Effector memory CD8-positive, alpha-beta T cell (primary cell): ENCODE results near the gene CRISPLD2.
"Not testable (repeated sequence)": the region's sequence is repeated elsewhere in the genome, so short reads cannot be mapped to it uniquely, and the experiment has no call there.

Experiments
- ATAC-seq: fragments of 150-1000 bp; cut with Tn5 transposase; replicated peaks from 2 replicates; pipeline ENCODE4 v1.10.0; 2021; ENCODE audit warnings: mild to moderate bottlenecking, moderate library complexity
- DNase-seq, 3 experiments: peaks; one replicate each; pipeline ENCODE4 v3.0.0; 2021
- H3K27ac Mint-ChIP-seq, 2 donors: one replicate each; pipeline ENCODE4 v1.8.0; 2022; ENCODE audit warnings: mild to moderate bottlenecking in 2 of 2, mixed read lengths in 2 of 2, moderate library complexity in 2 of 2
- H3K27me3 Mint-ChIP-seq, 2 donors: one replicate each; pipeline ENCODE4 v1.8.0; 2022; ENCODE audit warnings: mixed read lengths in 2 of 2
- H3K36me3 Mint-ChIP-seq: one replicate; pipeline ENCODE4 v1.8.0; 2022; ENCODE audit warnings: mild to moderate bottlenecking, moderate library complexity, mixed read lengths; ENCODE audit not compliant: insufficient read depth
- H3K4me1 Mint-ChIP-seq, 2 donors: one replicate each; pipeline ENCODE4 v1.8.0; 2022; ENCODE audit warnings: low read depth in 2 of 2, mixed read lengths in 2 of 2
- H3K4me3 Mint-ChIP-seq, 2 donors: one replicate each; pipeline ENCODE4 v1.8.0; 2022; ENCODE audit warnings: mild to moderate bottlenecking in 2 of 2, mixed read lengths in 2 of 2, moderate library complexity in 2 of 2
- H3K9me3 Mint-ChIP-seq, 2 donors: one replicate each; pipeline ENCODE4 v1.8.0; 2022; ENCODE audit warnings: mixed read lengths in 2 of 2

CRISPLD2 gene

GRCh38 chr16:84872971-84873370 lies 53.2 kb downstream of the CRISPLD2 start:
- H3K27me3 Mint-ChIP-seq, H3K36me3 Mint-ChIP-seq, ATAC-seq, H3K4me1 Mint-ChIP-seq, DNase-seq, H3K9me3 Mint-ChIP-seq, H3K4me3 Mint-ChIP-seq, H3K27ac Mint-ChIP-seq: not testable (repeated sequence)

DNA sequence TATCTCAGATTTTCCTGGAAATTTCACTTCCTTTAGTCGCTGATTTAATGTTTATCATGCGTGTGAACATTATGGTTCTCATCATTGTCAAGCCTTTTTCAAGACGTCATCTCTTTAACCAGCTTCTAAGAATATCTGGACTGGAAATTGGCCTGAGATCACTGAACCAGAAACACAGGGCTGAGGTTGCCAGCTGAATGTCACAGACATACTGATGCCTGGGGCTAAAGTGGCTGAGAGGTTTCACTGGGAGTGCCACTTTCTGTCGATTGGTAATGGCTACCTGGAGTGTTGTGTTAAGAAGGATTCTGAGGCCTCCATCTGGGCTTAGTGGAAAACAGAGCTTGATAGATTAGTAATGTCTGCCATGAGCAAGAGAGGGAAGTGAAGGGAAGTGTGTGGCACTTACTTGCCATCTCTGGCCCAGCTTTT lies 54.2 kb downstream of the CRISPLD2 start:
- H3K27me3 Mint-ChIP-seq = no peaks in the 10 kb centered on the region
- H3K9me3 Mint-ChIP-seq = no peaks in the 10 kb centered on the region
- H3K4me3 Mint-ChIP-seq = no peak overlapping the region
- ATAC-seq (no peak), DNase-seq (no peak)
- no peaks in the 10 kb centered on the region for H3K36me3 Mint-ChIP-seq
- no peak overlapping the region for H3K27ac Mint-ChIP-seq
- no peaks in the 10 kb centered on the region for H3K4me1 Mint-ChIP-seq

DNA sequence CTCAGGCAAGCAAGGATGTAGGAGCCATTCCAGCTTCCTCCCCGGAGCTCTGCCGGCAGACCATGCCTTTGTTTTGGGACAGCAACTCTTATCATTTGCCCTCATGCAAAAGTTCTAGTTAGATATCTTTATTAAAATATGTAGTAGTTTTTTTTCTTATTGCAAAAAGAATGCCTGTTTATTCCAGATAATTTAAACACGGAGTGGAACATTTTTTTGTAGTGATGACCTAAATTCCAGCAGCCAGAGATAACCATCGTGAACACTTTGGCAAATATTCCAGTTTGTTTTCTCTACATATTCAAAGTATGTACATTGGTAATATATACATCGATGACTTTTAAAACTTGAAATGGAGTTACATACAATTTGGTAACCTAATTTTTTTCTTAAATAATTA lies 54.8 kb downstream of the CRISPLD2 start:
- Mint-ChIP-seq H3K4me3 (no peak overlapping the region), H3K36me3 (no peaks in the 10 kb centered on the region), H3K9me3 (no peaks in the 10 kb centered on the region), H3K4me1 (no peaks in the 10 kb centered on the region), H3K27ac (no peak overlapping the region), H3K27me3 (peaks cover 2 to 4% of the 10 kb centered on the region in 2 donors)
- DNase-seq = no peak
- no peak for ATAC-seq

DNA sequence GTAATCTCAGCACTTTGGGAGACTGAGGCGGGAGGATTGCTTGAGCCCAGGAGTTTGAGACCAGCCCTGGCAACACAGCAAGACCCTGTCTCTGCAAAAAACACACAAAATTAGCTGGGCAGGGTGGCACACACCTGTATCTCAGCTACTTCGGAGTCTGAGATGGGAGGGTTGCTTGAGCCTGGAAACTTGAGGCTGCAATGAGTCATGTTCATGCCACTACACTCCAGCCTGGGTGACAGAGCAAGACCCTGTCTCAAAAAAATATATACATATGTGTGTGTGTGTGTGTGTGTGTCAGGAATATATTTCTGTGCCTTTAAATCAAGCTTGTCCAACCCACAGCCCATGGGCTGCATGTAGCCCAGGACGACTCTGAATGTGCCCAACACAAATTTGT lies 55.2 kb downstream of the CRISPLD2 start:
- ATAC-seq (no peak), DNase-seq (no peak)
- no peak overlapping the region for H3K27ac Mint-ChIP-seq
- H3K27me3 Mint-ChIP-seq = peaks cover 7 to 8% of the 10 kb centered on the region in 2 donors
- no peaks in the 10 kb centered on the region for H3K9me3 Mint-ChIP-seq
- H3K4me1 Mint-ChIP-seq = no peaks in the 10 kb centered on the region
- H3K36me3 Mint-ChIP-seq = no peaks in the 10 kb centered on the region
- no peak overlapping the region for H3K4me3 Mint-ChIP-seq

DNA sequence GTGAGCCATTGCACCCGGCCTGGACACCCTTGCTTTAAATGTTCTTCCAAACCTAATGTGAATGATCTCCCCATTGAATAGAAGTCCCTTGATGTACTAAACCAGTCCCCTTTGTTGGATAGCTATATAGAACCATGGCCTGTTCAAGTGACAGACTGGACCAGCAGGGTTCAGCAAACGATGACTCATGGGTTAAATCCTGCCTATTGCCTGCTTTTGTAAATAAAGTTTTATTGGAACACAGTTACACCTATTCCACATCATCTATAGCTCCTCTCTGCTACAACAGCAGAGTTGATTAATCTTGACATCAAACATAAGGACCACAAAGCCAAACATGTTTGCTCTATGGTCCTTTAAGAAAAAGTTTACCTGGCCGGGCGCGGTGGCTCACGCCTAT lies 56.1 kb downstream of the CRISPLD2 start:
- H3K4me3 Mint-ChIP-seq = no peak overlapping the region
- no peak overlapping the region for H3K27ac Mint-ChIP-seq
- DNase-seq (no peak), ATAC-seq (no peak)
- H3K27me3 Mint-ChIP-seq = peaks cover 10 to 11% of the 10 kb centered on the region in 2 donors
- no peaks in the 10 kb centered on the region for H3K9me3 Mint-ChIP-seq
- no peaks in the 10 kb centered on the region for H3K4me1 Mint-ChIP-seq
- no peaks in the 10 kb centered on the region for H3K36me3 Mint-ChIP-seq

DNA sequence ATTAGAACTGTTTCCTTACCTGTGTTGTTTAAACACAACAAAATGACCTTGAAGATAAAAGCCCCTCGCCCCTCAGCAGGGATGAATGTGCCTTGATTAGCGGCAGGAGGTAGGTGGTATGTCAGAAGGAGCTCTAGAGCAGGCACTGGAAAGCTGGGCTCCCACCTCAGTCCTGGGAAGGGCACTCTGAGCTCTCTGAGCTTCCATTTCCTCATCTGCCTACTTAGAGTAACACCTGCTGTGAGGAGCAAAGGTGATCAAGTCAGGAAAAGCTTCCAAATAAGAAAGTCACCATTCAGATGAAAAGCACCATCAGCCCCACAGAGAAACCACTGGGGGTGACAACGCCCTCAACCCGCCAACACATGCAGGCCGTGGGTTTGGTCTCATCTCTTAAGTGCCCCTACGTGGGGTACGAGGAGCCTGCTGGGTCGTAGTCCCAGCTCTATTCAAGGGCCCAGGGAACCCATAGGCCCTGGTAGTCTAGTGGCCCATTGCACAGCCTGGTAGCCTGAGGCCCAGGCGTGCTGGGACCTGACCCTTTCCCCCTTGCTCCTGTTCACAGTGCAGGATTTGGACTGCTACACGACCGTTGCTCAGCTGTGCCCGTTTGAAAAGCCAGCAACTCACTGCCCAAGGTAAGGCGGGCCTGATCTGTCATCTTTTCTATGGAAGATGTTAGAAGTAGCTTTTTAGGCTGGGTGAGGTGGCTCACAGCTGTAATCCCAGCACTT lies 57.3 kb downstream of the CRISPLD2 start:
- DNase-seq (no peak), ATAC-seq (no peak)
- Mint-ChIP-seq H3K4me3 (no peak overlapping the region), H3K27me3 (peaks cover 18 to 23% of the 10 kb centered on the region in 2 donors), H3K9me3 (no peaks in the 10 kb centered on the region), H3K36me3 (no peaks in the 10 kb centered on the region), H3K27ac (no peak overlapping the region), H3K4me1 (no peaks in the 10 kb centered on the region)

GRCh38 chr16:84878770-84879169 lies 59.0 kb downstream of the CRISPLD2 start:
- no peaks in the 10 kb centered on the region for H3K9me3 Mint-ChIP-seq

GRCh38 chr16:84879569-84880487 lies 60.0 kb downstream of the CRISPLD2 start:
- no peak for DNase-seq
- H3K27me3 Mint-ChIP-seq = peaks cover 41 to 44% of the 10 kb centered on the region in 2 donors
- no peak overlapping the region for H3K27ac Mint-ChIP-seq
- peaks cover 0 to 2% of the 10 kb centered on the region in 2 donors for H3K4me1 Mint-ChIP-seq
- H3K4me3 Mint-ChIP-seq = no peak overlapping the region
- no peak for ATAC-seq
- no peaks in the 10 kb centered on the region for H3K36me3 Mint-ChIP-seq
- H3K9me3 Mint-ChIP-seq = no peaks in the 10 kb centered on the region

More at GRCh38 chr16:84878770-84879169, 59.0 kb downstream of the CRISPLD2 start:
- ATAC-seq (no peak), DNase-seq (no peak)
- no peaks in the 10 kb centered on the region for H3K36me3 Mint-ChIP-seq
- no peaks in the 10 kb centered on the region for H3K4me1 Mint-ChIP-seq
- peaks cover 31 to 34% of the 10 kb centered on the region in 2 donors for H3K27me3 Mint-ChIP-seq
- no peak overlapping the region for H3K4me3 Mint-ChIP-seq
- no peak overlapping the region for H3K27ac Mint-ChIP-seq

GRCh38 chr16:84881702-84882521 lies 62.1 kb downstream of the CRISPLD2 start:
- no peaks in the 10 kb centered on the region for H3K36me3 Mint-ChIP-seq
- H3K27ac Mint-ChIP-seq = no peak overlapping the region
- ATAC-seq (no peak), DNase-seq (no peak)
- H3K27me3 Mint-ChIP-seq = peaks cover 47 to 61% of the 10 kb centered on the region in 2 donors
- H3K4me1 Mint-ChIP-seq = peaks cover 0 to 2% of the 10 kb centered on the region in 2 donors
- H3K9me3 Mint-ChIP-seq = no peaks in the 10 kb centered on the region
- H3K4me3 Mint-ChIP-seq = no peak overlapping the region

DNA sequence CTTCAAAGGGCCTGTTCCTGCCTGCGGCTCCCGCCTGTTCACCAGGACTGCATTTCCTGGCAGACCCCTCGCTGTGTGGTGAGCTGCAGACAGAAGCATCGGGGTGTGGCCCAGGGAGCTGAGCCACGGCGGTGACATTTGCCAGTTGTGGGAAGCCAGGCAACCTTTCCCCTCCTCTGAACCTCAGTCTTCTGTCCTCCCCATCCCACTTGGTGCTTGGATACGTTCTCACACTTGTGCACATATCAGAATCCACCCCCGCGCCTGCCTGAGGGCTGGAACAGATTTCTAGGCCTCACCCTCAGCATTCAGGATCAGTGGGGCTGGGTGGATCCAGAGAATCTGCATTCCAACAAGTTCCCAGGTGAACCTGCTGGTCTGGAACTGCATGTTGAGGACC lies 63.5 kb downstream of the CRISPLD2 start:
- Mint-ChIP-seq H3K4me3 (no peak overlapping the region), H3K27me3 (peaks cover 53 to 75% of the 10 kb centered on the region in 2 donors), H3K27ac (no peak overlapping the region), H3K4me1 (peaks cover 0 to 2% of the 10 kb centered on the region in 2 donors), H3K36me3 (no peaks in the 10 kb centered on the region), H3K9me3 (no peaks in the 10 kb centered on the region)
- no peak for DNase-seq
- no peak for ATAC-seq

DNA sequence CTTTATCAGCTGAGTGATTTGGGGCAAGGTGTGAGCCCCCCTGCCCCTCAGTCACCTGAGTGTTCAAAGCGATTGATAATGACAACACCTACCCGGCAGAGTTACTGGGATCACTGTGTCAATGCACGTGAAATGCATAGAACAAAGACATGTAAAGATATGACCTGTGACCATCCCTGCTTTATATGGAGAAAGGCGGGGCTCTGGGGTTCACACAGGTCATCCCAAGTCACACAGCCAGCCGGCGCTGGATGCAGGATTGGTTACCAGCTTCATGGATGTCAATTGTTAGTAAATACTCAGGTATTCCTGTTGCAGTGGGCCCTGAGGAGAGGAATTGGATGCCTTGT lies 64.4 kb downstream of the CRISPLD2 start:
- DNase-seq = no peak
- peaks cover 0 to 2% of the 10 kb centered on the region in 2 donors for H3K4me1 Mint-ChIP-seq
- H3K36me3 Mint-ChIP-seq = no peaks in the 10 kb centered on the region
- ATAC-seq = no peak
- H3K27me3 Mint-ChIP-seq = peaks cover 62 to 83% of the 10 kb centered on the region in 2 donors
- no peak overlapping the region for H3K4me3 Mint-ChIP-seq
- H3K27ac Mint-ChIP-seq = no peak overlapping the region
- no peaks in the 10 kb centered on the region for H3K9me3 Mint-ChIP-seq

- Mint-ChIP-seq H3K9me3 (no peaks in the 10 kb centered on the region), H3K27ac (no peak overlapping the region), H3K4me3 (no peak overlapping the region), H3K4me1 (peaks cover 0 to 2% of the 10 kb centered on the region in 2 donors), H3K27me3 (peaks cover 57 to 79% of the 10 kb centered on the region in 2 donors), H3K36me3 (no peaks in the 10 kb centered on the region)
- no peak for ATAC-seq
- no peak for DNase-seq
These were observed 65.0 kb downstream of the CRISPLD2 start for GRCh38 chr16:84884596-84885341.
